Measurements from ENCODE around the gene TRPM2. TPM values are rescaled to one million over a fixed set of nuclear protein-coding genes. Genes with fewer than 3 reads are reported as not detected.

TRPM2 gene
- total RNA-seq, 1 experiment from 2014 or later: 28.1 TPM

- no TSS peak for BruUV-seq (replicated peaks)
- ChIA-PET CTCF (no interaction called here), POLR2A (no interaction called here), RAD21 (ENCODE audit: low non-redundant PET in 1 of 2, low total read pairs in 2 of 2, uncharacterized antibody in 2 of 2, unreplicated experiment in 2 of 2) (no interaction called here)
- DNase-seq (ENCODE audit: low read depth, low spot score) (no peak), ATAC-seq (no peak)
- no peak overlapping the region for H3K9ac ChIP-seq (ENCODE audit: low read length)
- TF ChIP-seq MAX (IDR thresholded peaks at IDR 0.05): no peak
- no peak for TF ChIP-seq ZNF274 (IDR thresholded peaks at IDR 0.05; ENCODE audit: low read depth, low read length)
- intact Hi-C loops (cut with micrococcal nuclease): no loop called here
- H3K9me3 ChIP-seq (ENCODE audit: control insufficient read depth in 1 of 2, insufficient read depth in 1 of 2, low read depth in 1 of 2, low read length in 2 of 2): peaks cover 0 to 5% of the 10 kb centered on the region in 2 experiments; a peak in 1 of 4 replicates
- no peaks in the 10 kb centered on the region for H3K4me1 ChIP-seq (ENCODE audit: control insufficient read depth in 1 of 2, insufficient read depth in 2 of 2, low read length in 2 of 2)
- H3K4me3 ChIP-seq (replicated peaks in 1 of 2; ENCODE audit: low read depth in 1 of 2, low read length in 2 of 2): no peak overlapping the region
- H3K27me3 ChIP-seq (ENCODE audit: insufficient read depth, low read length): no peaks in the 10 kb centered on the region
- H3K36me3 ChIP-seq (ENCODE audit: control insufficient read depth in 1 of 2, insufficient read depth in 2 of 2, low read length in 2 of 2): no peaks in the 10 kb centered on the region
- no peak overlapping the region for H3K27ac ChIP-seq (ENCODE audit: low read depth, low read length)
- no peaks in the 10 kb centered on the region for H3K9me2 ChIP-seq (ENCODE audit: insufficient read depth)
- no peaks in the 10 kb centered on the region for H4K20me1 ChIP-seq (ENCODE audit: insufficient read depth)
- H3K4me2 ChIP-seq (ENCODE audit: low read length): no peak overlapping the region
- no peaks in the 10 kb centered on the region for H3K79me2 ChIP-seq (ENCODE audit: insufficient read depth, low read length)
- no peak overlapping the region for H2AFZ ChIP-seq (ENCODE audit: low read depth, low read length, poor library complexity, severe bottlenecking)
These were observed 38.8 kb downstream of the TRPM2 start for GRCh38 chr21:44392185-44392584.

GRCh38 chr21:44392916-44393315 is 39.5 kb downstream of the TRPM2 start:
- Histone ChIP-seq H3K27ac (ENCODE audit: low read depth, low read length) (no peak overlapping the region), H3K9me2 (ENCODE audit: insufficient read depth) (no peaks in the 10 kb centered on the region), H2AFZ (ENCODE audit: low read depth, low read length, poor library complexity, severe bottlenecking) (no peak overlapping the region), H4K20me1 (ENCODE audit: insufficient read depth) (no peaks in the 10 kb centered on the region), H3K36me3 (ENCODE audit: control insufficient read depth in 1 of 2, insufficient read depth in 2 of 2, low read length in 2 of 2) (no peaks in the 10 kb centered on the region), H3K27me3 (ENCODE audit: insufficient read depth, low read length) (no peaks in the 10 kb centered on the region), H3K4me3 (replicated peaks in 1 of 2; ENCODE audit: low read depth in 1 of 2, low read length in 2 of 2) (no peak overlapping the region), H3K4me2 (ENCODE audit: low read length) (no peak overlapping the region), H3K79me2 (ENCODE audit: insufficient read depth, low read length) (no peaks in the 10 kb centered on the region), H3K9me3 (ENCODE audit: control insufficient read depth in 1 of 2, insufficient read depth in 1 of 2, low read depth in 1 of 2, low read length in 2 of 2) (no peaks in the 10 kb centered on the region), H3K9ac (ENCODE audit: low read length) (no peak overlapping the region), H3K4me1 (ENCODE audit: control insufficient read depth in 1 of 2, insufficient read depth in 2 of 2, low read length in 2 of 2) (no peaks in the 10 kb centered on the region)
- DNase-seq (ENCODE audit: low read depth, low spot score) (no peak), ATAC-seq (no peak)
- RAD21 ChIA-PET (ENCODE audit: low non-redundant PET in 1 of 2, low total read pairs in 2 of 2, uncharacterized antibody in 2 of 2, unreplicated experiment in 2 of 2): no interaction called here
- no TSS peak for BruUV-seq (replicated peaks)
- CTCF ChIA-PET: no interaction called here
- POLR2A ChIA-PET: no interaction called here
- intact Hi-C loops (cut with micrococcal nuclease): no loop called here
- TF ChIP-seq ATF3 (IDR thresholded peaks at IDR 0.05): no peak
- TF ChIP-seq SRF (IDR thresholded peaks at IDR 0.05; ENCODE audit: low read depth): no peak
- no peak for TF ChIP-seq REST (IDR thresholded peaks at IDR 0.05; ENCODE audit: low read depth)
- no peak for TF ChIP-seq SIN3A (IDR thresholded peaks at IDR 0.05; ENCODE audit: low read depth)
- no peak for TF ChIP-seq YY1 (IDR thresholded peaks at IDR 0.05; ENCODE audit: extremely low read depth, insufficient replicate concordance, low read depth, low read length)
- TF ChIP-seq EGR1 (IDR thresholded peaks at IDR 0.05; ENCODE audit: low read depth): no peak
- TF ChIP-seq ZNF274 (IDR thresholded peaks at IDR 0.05; ENCODE audit: low read depth, low read length): no peak
- no peak for TF ChIP-seq POLR2A (IDR thresholded peaks at IDR 0.05; ENCODE audit: borderline replicate concordance, extremely low read depth, insufficient read depth, insufficient read length)
- no peak for TF ChIP-seq SP1 (IDR thresholded peaks at IDR 0.05; ENCODE audit: low read depth)
- TF ChIP-seq RAD21 (IDR thresholded peaks at IDR 0.05; ENCODE audit: low read depth): no peak
- TF ChIP-seq CEBPB (IDR thresholded peaks at IDR 0.05; ENCODE audit: low read depth): no peak
- no peak for TF ChIP-seq JUND (IDR thresholded peaks at IDR 0.05)
- no peak for TF ChIP-seq FOSL1 (IDR thresholded peaks at IDR 0.05; ENCODE audit: low read depth)
- TF ChIP-seq ZBTB33 (IDR thresholded peaks at IDR 0.05; ENCODE audit: extremely low read depth, insufficient replicate concordance, low read length): no peak
- TF ChIP-seq CBX3 (IDR thresholded peaks at IDR 0.05; ENCODE audit: low read depth): no peak
- no peak for TF ChIP-seq TCF7L2 (IDR thresholded peaks at IDR 0.05; ENCODE audit: borderline replicate concordance, extremely low read depth, insufficient read depth, insufficient read length)
- TF ChIP-seq POLR2AphosphoS5 (IDR thresholded peaks at IDR 0.05; ENCODE audit: low read depth, low read length): no peak
